Measurements from ENCODE around the gene TSHR. TPM values are rescaled to one million over a fixed set of nuclear protein-coding genes. Genes with fewer than 3 reads are reported as not detected.

TSHR gene
- total and polyA plus RNA-seq, 11 donors = not detected

DNA sequence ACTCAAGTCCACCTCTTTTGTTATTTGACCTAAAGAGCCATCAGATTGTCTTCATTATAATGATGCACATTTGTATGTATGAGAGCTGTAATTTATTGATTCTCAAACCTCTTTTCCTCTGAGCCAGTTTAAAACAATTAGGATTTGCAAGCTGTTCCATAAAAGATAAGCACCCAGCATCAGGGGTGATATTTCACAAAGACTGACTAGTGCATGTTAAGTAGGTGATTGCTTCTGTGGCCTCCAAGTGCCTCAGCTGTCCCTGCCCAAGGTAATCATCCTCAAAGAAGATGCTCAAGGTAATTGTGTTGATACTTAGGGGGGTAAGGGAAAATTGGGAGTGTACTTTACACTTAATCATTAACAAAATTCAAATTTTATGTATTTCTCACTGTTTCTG lies 32.1 kb upstream of the TSHR start:
- peaks cover 0 to 5% (median 0%) of the 10 kb centered on the region in 12 donors for H3K9me3 ChIP-seq
- intact Hi-C loops (cut with DNase I) = no loop called here
- H3K27me3 ChIP-seq = no peaks in the 10 kb centered on the region
- peaks cover 0 to 11% (median 0%) of the 10 kb centered on the region in 12 donors for H3K4me1 ChIP-seq
- no peak overlapping the region for H3K4me3 ChIP-seq
- H3K36me3 ChIP-seq = no peaks in the 10 kb centered on the region
- ATAC-seq = no peak
- DNase-seq = no peak
- H3K27ac ChIP-seq = no peak overlapping the region
- no peak for TF ChIP-seq POLR2A (IDR thresholded peaks at IDR 0.05)
- TF ChIP-seq, protein P1, sequence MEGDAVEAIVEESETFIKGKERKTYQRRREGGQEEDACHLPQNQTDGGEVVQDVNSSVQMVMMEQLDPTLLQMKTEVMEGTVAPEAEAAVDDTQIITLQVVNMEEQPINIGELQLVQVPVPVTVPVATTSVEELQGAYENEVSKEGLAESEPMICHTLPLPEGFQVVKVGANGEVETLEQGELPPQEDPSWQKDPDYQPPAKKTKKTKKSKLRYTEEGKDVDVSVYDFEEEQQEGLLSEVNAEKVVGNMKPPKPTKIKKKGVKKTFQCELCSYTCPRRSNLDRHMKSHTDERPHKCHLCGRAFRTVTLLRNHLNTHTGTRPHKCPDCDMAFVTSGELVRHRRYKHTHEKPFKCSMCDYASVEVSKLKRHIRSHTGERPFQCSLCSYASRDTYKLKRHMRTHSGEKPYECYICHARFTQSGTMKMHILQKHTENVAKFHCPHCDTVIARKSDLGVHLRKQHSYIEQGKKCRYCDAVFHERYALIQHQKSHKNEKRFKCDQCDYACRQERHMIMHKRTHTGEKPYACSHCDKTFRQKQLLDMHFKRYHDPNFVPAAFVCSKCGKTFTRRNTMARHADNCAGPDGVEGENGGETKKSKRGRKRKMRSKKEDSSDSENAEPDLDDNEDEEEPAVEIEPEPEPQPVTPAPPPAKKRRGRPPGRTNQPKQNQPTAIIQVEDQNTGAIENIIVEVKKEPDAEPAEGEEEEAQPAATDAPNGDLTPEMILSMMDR (IDR thresholded peaks at IDR 0.05) = no peak

DNA sequence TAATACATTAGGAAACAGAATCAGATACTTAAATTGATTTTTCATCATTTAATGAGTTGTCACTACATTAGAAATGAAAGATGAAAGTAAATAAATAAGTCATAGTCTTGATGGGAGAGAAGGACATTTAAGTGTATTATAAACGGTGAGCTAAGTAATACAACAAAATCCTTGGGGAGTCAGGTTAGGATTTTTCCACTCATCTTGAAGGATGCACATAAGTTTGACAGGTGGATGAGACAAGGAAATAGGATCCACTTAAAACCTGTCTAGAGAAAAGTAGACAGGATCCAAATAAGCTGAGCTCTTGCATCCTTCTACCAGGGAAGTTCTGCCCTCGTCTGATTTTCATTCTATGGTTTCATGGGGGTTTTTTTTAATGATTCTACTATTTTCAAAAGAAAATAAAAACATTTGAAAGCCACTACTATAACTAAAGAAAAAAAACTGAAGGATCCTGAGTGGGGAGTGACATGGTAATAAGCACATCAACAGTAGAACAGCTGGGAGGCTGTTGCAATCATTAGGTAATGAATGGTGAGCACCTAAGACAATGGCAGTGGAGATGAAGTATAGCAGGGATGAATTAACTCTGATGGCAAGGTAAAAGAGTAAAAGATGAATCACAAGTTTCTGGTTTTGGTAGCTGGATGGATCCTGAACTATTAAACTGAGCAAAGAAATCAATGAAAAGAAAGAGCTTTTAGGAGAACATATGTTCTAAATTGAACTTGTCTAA lies 30.9 kb upstream of the TSHR start:
- WGBS, 4 donors = 90 to 95% (median 92%) methylated on average over 2 of the region's 2 CpGs
- intact Hi-C loops (cut with DNase I) = no loop called here

DNA sequence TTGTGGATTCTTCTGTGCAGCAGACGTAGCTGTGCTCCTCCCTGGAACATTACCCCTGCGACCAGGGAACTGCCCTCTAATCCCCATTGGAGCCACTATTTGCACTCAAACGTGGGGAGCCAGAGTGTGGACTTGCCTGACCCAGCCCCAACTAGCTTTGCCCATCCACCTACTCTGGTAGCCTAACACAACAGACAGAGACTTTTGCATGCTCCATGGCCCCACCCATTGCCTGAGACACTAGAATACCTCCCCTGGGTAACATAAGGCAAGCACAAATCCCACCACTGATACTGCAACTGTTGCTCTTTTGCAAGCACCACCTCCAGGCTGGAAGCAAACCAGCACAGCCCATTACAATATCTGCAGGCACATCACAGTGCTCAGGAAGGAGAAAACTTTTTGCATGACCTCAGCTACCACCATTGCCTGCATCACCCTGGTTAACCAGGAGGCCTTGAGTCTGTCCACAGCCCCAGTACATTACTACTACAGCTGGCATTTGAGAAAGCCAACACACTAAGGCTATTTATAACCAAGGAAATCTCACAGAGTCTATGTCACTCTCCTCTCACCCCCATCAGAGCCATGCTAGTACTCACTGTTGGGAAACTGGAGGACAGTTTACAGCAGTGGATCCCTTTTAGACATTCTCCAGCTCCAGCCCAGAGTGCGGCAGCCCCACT lies 28.9 kb upstream of the TSHR start:
- ATAC-seq (peak; percentile 85 to 97 (median 93)), DNase-seq (peak in 1 of 5 donors; percentile 29)
- H3K27ac ChIP-seq = peak overlapping the region in 1 of 12 donors; percentile 34
- TF ChIP-seq, protein P1 (IDR thresholded peaks at IDR 0.05) = no peak
- TF ChIP-seq POLR2A (IDR thresholded peaks at IDR 0.05) = no peak
- H3K4me3 ChIP-seq = no peak overlapping the region
- peaks cover 0 to 13% (median 0%) of the 10 kb centered on the region in 12 donors for H3K4me1 ChIP-seq
- H3K36me3 ChIP-seq = no peaks in the 10 kb centered on the region
- H3K9me3 ChIP-seq = peaks cover 0 to 8% (median 0%) of the 10 kb centered on the region in 12 donors
- intact Hi-C loops (cut with DNase I) = no loop called here
- 75 to 90% (median 85%) methylated on average over 4 of the region's 4 CpGs for WGBS, 4 donors
- no peaks in the 10 kb centered on the region for H3K27me3 ChIP-seq

More for the DNA sequence above, 30.9 kb upstream of the TSHR start:
- Histone ChIP-seq H3K4me1 (peaks cover 0 to 11% (median 0%) of the 10 kb centered on the region in 12 donors), H3K27ac (no peak overlapping the region), H3K27me3 (no peaks in the 10 kb centered on the region), H3K4me3 (no peak overlapping the region), H3K36me3 (no peaks in the 10 kb centered on the region), H3K9me3 (peaks cover 0 to 8% (median 0%) of the 10 kb centered on the region in 12 donors)
- no peak for DNase-seq
- no peak for TF ChIP-seq POLR2A (IDR thresholded peaks at IDR 0.05)
- TF ChIP-seq, protein P1 (IDR thresholded peaks at IDR 0.05) = no peak
- no peak for ATAC-seq

Data from heart left ventricle (tissue), 16 donors.